Panc1 (cell line): Measurements from ENCODE around the gene CHMP4A. TPM values are rescaled to one million over a fixed set of nuclear protein-coding genes. Genes with fewer than 3 reads are reported as not detected.

Experiments used
- ATAC-seq: fragments of 200-7000 bp; cut with Tn5 transposase; 2 replicates; pipeline ENCODE4 v1.9.1; 2020; ENCODE audit warnings: mild to moderate bottlenecking, moderate library complexity
- BruUV-seq: library from RNA; stranded (reverse); fragments of 400-500 nt; replicated peaks from 2 replicates; lab custom pipeline; 2021; lab: Mats Ljungman, UMichigan
- CTCF ChIA-PET: fragments of 300-600 bp; sonication (Branson Sonifier 250); formaldehyde crosslinking; loops from one replicate; lab custom pipeline; 2022; ENCODE audit warnings: antibody characterized with exemption; lab: Charles Lee
- POLR2A ChIA-PET: fragments of 300-600 bp; sonication (Branson Sonifier 250); formaldehyde crosslinking; loops from one replicate; lab custom pipeline; 2022; ENCODE audit warnings: antibody characterized with exemption; lab: Charles Lee
- DNase-seq: peaks from one replicate; pipeline ENCODE4 v3.0.0-alpha.2; 2010; ENCODE audit warnings: low read depth, low spot score
- H3K27ac ChIP-seq: 2 replicates; pipeline ENCODE4 v1.5.1; 2011; ENCODE audit warnings: mild to moderate bottlenecking, low read length, inconsistent platforms
- H3K27me3 ChIP-seq: fragments of 200-500 bp; sonication (Bioruptor generic); 2 replicates; pipeline ENCODE4 v1.6.0; 2014; ENCODE audit warnings: low read length, inconsistent platforms; ENCODE audit not compliant: control insufficient read depth, insufficient read depth
- H3K36me3 ChIP-seq: fragments of 200-500 bp; sonication (Bioruptor generic); 2 replicates; pipeline ENCODE4 v1.5.1; 2014; ENCODE audit warnings: inconsistent platforms, mild to moderate bottlenecking, low read length, moderate library complexity; ENCODE audit not compliant: control insufficient read depth, insufficient read depth
- H3K4me1 ChIP-seq: 2 replicates; pipeline ENCODE4 v1.5.1; 2011; ENCODE audit warnings: inconsistent platforms, mild to moderate bottlenecking, low read length, moderate library complexity; ENCODE audit not compliant: control insufficient read depth, insufficient read depth
- H3K4me3 ChIP-seq, 2 experiments: 2 replicates each; pipeline ENCODE4 v1.5.1; 2011 to 2012; ENCODE audit warnings: low read depth in 2 of 2, low read length in 2 of 2, mild to moderate bottlenecking in 2 of 2, inconsistent platforms in 1 of 2, moderate library complexity in 1 of 2
- H3K9me3 ChIP-seq: fragments of 200-500 bp; sonication (Bioruptor generic); 2 replicates; pipeline ENCODE4 v1.5.1; 2014; ENCODE audit warnings: low read depth, mild to moderate bottlenecking, inconsistent platforms, low read length, moderate library complexity; ENCODE audit not compliant: control insufficient read depth, insufficient read depth
- CTCF ChIP-seq: fragments of 450-650 bp; IDR thresholded peaks from 2 replicates; pipeline ENCODE4 v1.5.1; 2017; ENCODE audit warnings: mild to moderate bottlenecking
- POLR2AphosphoS5 ChIP-seq: IDR thresholded peaks from 2 replicates; pipeline ENCODE4 v1.6.1; 2012; ENCODE audit warnings: mild to moderate bottlenecking, low read depth, low read length, moderate library complexity
- REST ChIP-seq, 2 experiments: IDR thresholded peaks; 2 replicates each; pipeline ENCODE4 v1.6.1; 2011 to 2012; ENCODE audit warnings: low read depth in 2 of 2, control low read depth in 1 of 2, low read length in 1 of 2, mild to moderate bottlenecking in 1 of 2, moderate library complexity in 1 of 2; ENCODE audit not compliant: insufficient read depth in 1 of 2
- SIN3A ChIP-seq: IDR thresholded peaks from 2 replicates; pipeline ENCODE4 v1.6.1; 2012; ENCODE audit warnings: low read depth, mild to moderate bottlenecking, low read length, moderate library complexity, borderline replicate concordance; ENCODE audit not compliant: insufficient read depth
- TCF7L2 ChIP-seq: IDR thresholded peaks from 2 replicates; pipeline ENCODE4 v1.6.1; 2011; ENCODE audit warnings: mild to moderate bottlenecking, low read depth, low read length, inconsistent platforms
- in situ Hi-C: cut with HindIII; loops from 2 replicates; pipeline ENCODE4 v1.10.0; 2016; ENCODE audit warnings: low sequenced_read_pairs, low pct_unique_long_range_greater_than_20kb
- intact Hi-C: fragments of 100-400 bp; cut with micrococcal nuclease; formaldehyde crosslinking; loops from one replicate; pipeline ENCODE4 v1.10.0; 2022; ENCODE audit not compliant: unreplicated experiment
- total RNA-seq: library from RNA; stranded (reverse); gene quantifications from one replicate; pipeline ENCODE4 v1.2.1, GENCODE V29; 2021; ENCODE audit not compliant: unreplicated experiment

The CHMP4A gene
- total RNA-seq, 1 experiment from 2014 or later: 42.4 TPM

GRCh38 chr14:24252289-24253124 lies 39.2 kb upstream of the CHMP4A start:
- BruUV-seq: no TSS peak
- in situ Hi-C loops: no loop called here

DNA sequence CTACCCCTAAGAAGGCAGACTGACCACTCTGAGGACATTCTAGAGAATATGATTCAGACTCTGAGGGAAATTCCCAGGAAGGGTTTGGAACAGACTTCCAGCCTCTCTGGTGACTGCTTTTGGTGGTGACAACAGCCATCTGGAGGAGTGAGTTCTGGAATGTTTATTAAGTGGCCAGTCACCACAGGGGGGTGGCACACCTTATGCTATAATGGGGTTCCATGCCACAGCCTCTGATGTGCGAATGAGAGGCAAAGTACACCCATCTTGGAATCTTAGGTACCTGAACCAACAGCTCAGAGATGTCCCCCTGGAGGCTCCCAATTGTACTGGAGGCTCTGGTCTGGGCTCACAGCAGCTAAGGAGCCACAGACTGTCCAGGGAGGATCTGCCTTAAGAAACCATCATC lies 38.6 kb upstream of the CHMP4A start:
- H3K27me3 ChIP-seq: no peaks in the 10 kb centered on the region
- ChIA-PET CTCF (no interaction called here), POLR2A (no interaction called here)
- intact Hi-C loops: no loop called here
- DNase-seq: no peak
- H3K4me3 ChIP-seq: no peak overlapping the region
- no TSS peak for BruUV-seq
- in situ Hi-C loops: no loop called here
- H3K36me3 ChIP-seq: no peaks in the 10 kb centered on the region
- no peaks in the 10 kb centered on the region for H3K9me3 ChIP-seq
- no peak for TF ChIP-seq REST (IDR thresholded peaks at IDR 0.05; ENCODE audit: insufficient read depth in 1 of 2, low read depth in 2 of 2, low read length in 1 of 2)
- TF ChIP-seq POLR2AphosphoS5: no peak
- TF ChIP-seq CTCF: no peak
- no peak for TF ChIP-seq SIN3A
- no peak for TF ChIP-seq TCF7L2
- no peak overlapping the region for H3K27ac ChIP-seq
- no peaks in the 10 kb centered on the region for H3K4me1 ChIP-seq
- no peak; the same call in 1 of the 2 replicates for ATAC-seq

More at GRCh38 chr14:24252289-24253124, 39.2 kb upstream of the CHMP4A start:
- Histone ChIP-seq H3K36me3 (no peaks in the 10 kb centered on the region), H3K4me3 (no peak overlapping the region), H3K27me3 (no peaks in the 10 kb centered on the region), H3K4me1 (no peaks in the 10 kb centered on the region), H3K9me3 (no peaks in the 10 kb centered on the region), H3K27ac (no peak overlapping the region)
- intact Hi-C loops: no loop called here
- TF ChIP-seq POLR2AphosphoS5 (no peak), CTCF (no peak)
- CTCF ChIA-PET: no interaction called here
- DNase-seq (no peak), ATAC-seq (no peak)
- POLR2A ChIA-PET: no interaction called here
